HUDEP-2 (cell line): ENCODE data around the gene CRISPLD2.

Experiments used
- DNase-seq, 76 experiments: peaks; one replicate each; lab custom pipeline; 2025; ENCODE audit not compliant: unreplicated experiment in 76 of 76; lab: John Stamatoyannopoulos, UW

CRISPLD2 gene

GRCh38 chr16:84899414-84899813 lies 79.6 kb downstream of the CRISPLD2 start:
- DNase-seq = no peak

- no peak for DNase-seq
These were observed 86.2 kb downstream of the CRISPLD2 start for GRCh38 chr16:84905965-84906460.

DNA sequence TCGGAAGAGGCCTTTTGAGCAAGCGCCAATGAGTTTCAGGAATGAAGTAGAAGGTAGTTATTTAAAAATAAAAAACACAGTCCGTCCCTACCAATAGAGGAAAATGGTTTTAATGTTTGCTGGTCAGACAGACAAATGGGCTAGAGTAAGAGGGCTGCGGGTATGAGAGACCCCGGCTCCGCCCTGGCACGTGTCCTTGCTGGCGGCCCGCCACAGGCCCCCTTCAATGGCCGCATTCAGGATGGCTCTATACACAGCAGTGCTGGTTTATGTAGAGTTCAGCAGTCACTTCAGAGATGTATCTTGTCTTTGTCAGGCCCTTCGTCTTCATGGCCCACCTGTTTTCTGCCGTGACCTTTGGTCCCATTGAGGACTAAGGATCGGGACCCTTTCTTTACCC lies 87.3 kb downstream of the CRISPLD2 start:
- DNase-seq = no peak

GRCh38 chr16:84907575-84907974 lies 87.8 kb downstream of the CRISPLD2 start:
- no peak for DNase-seq

- no peak for DNase-seq
These were observed 89.8 kb downstream of the CRISPLD2 start for GRCh38 chr16:84909476-84910085.

DNA sequence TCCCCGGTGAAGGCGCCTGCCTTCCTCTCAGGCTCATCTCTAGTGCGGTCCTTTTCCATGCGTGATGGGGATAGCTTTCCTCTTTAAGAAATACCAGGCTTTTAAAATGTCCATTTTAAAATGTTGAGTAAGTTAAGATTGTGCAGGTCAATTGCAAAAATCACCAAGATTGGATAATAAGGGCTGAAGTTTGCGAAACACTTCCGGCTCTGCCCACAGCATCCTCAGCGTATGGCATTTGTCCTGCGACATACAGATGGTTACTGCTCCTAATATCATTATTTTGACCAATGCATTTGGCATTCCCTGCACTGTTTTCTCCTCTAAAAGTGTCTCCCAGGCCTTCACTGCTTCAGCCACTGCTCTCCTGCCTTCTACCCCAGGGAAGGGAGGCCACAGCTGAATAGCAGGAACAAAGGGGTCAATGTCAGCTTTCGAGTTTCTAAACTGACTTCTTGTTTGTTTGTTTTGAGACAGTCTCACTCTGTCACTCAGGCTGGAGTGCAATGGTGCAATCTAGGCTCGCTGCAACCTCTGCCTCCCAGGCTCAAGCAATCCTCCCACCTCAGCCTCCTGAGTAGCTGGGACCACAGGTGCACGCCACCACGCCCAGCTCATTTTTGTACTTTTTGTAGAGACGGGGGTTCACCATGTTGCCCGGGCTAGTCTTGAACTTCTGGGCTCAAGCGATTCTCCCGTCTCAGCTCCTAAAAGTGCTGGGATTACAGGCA lies 91.9 kb downstream of the CRISPLD2 start:
- no peak for DNase-seq

- DNase-seq = peak in 21 of 76 experiments; percentile 2 to 43 (median 13)
These were observed 93.5 kb downstream of the CRISPLD2 start for GRCh38 chr16:84913315-84913714.

DNA sequence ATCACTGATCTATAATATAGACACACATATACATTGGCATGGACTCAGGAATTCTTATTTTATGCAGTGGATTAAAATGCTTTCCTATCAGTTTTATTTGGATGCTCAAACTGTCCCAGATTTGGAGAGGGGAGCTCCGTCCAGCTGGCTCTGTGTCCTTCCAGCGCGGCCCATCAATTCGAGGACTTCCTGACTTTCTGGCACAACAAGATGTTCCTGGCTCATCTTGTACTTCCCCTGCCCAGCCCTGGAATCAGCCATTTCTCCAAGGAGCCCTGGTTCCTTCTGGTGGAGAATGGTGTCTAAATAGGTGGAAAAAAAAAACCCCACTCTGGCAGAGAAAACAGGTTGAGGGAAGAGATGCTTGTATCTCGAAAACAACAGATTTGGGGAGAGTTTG lies 94.5 kb downstream of the CRISPLD2 start:
- no peak for DNase-seq

- no peak for DNase-seq
These were observed 96.4 kb downstream of the CRISPLD2 start for GRCh38 chr16:84916178-84916577.

DNA sequence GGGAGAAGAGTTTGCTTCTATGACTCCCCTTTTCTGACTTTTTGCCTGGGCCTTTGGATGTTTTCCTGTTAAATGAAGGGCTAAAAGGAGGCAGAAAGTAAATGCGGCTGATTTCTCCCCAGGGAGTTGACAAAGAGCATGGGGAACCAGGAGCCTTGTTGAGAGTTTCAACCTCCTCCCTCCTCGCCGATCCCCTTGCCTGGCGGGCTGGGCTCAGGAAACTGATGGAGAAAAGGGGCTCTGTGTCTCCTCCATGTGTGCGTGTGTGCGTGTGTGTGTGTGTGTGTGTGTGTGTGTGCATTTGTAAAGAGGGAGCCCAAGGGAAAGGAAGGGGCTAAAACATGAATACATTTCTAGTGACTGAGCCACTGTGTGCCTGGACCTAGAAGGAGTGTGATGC lies 97.1 kb downstream of the CRISPLD2 start:
- DNase-seq = no peak

DNA sequence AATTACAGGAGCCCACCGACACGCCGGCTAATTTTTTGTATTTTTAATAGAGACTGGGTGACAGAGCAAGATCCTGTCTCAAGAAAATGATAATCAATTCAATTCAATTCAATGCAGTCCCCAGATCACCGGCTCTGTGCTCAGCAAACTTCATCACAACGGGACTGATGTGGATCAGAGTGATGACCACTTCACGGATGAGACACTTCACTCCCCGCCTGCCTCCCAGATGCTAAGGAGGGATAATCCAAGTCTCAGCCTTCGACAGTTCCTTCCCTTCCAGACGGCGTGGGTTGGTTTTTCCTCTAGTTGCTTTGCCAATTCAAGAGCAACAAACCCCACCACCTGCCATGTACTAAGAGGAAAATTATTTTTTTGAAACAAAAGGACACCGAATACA lies 97.7 kb downstream of the CRISPLD2 start:
- DNase-seq = no peak

DNA sequence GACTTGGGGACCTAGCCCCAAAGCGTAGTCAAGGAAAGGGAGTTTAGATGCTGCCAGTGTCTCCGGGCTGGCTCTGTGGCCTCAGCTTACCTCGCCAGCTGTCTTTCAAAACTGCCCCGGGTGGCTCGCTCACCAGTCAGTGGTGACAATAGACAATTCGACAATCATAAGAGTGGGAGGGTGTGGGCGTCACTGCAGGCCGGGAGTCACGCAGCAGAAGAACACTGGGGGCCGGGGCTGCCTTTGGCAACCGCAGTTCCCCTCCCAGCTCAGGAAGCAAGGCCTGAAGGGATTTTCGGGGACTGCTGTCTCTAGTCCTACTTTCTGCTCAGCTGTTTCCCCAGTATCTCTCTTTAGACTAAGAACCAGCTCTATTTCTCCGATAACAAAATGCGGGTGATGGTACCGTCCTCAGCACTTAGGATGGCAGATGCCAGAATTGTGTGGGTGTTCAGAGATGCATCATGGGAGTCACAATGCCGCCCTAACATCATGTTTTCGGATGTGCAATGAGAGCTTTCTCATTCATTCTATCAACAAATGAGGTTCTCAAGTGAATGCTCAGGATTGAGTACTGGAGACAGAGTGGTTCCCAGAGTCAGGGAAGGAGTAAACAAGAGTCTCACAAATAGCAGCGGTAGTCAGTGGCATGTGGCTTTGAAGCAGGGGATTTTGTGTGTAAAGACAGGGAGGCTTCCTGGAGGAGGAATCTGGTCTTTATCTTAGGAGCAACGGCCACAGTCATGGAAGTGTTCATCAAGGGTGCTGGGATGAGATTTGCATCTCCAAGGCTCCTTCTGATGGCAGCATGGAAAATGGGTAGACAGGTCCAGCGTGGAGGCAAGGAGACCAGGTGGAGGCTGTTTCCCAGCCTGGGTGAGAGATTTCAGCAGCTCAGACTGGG lies 98.5 kb downstream of the CRISPLD2 start:
- DNase-seq = no peak

DNA sequence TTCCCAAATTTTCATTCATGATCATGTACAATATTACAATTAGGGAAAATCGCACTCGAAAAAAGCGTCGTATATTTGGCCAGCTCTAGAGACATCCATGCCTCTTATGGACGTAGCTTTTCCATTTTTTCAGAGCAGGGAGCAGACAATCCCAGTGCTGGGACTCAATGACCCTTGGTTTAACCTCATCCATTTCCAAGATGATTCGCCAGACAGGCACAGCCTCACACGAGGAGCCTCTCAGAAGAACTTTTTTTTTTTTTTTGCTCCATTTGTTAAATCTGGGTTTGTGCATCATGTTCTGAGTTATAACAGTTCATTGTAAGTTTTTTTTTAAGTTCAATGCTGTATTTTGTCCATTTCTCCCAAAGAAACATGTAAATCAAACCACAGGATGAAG lies 99.5 kb downstream of the CRISPLD2 start:
- no peak for DNase-seq

DNA sequence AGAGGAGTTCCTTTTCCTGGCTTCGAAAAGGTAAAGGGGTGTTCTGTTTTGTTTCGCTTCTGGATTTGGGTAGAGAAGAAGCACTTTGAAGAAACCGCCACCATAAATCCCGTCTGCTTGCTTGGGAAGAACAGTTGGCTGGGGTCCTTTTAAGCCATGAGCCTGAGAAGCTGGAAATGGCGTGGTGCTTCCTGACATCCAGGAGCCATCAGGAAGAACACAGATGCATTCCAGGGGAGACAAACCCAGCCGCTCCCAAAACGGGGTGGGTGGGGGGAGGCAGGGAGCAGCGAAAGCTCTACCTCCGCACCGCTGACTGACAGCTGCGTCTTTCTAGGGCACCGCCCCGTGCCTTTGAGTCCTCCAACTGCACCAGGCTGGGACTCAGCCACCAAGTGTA lies 99.9 kb downstream of the CRISPLD2 start:
- no peak for DNase-seq

DNA sequence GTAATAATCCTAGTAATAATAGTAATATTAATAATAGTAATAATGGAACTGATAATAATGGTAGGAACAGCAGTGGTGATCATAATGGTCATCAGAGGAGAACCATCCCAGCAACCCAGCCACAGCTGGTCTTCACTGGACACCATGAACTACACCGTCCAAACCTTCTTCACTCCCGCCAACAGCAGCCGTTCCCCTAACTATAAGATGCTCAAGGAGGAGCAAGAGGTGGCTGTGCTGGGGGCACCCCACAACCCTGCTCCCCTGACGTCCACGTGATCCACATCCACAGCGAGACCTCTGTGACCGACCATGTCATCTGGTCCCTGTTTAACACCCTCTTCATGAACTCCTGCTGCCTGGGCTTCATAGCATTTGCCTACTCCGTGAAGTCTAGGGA lies 100.5 kb downstream of the CRISPLD2 start:
- DNase-seq = no peak

- DNase-seq = no peak
These were observed 102.8 kb downstream of the CRISPLD2 start for GRCh38 chr16:84922351-84923120.

DNA sequence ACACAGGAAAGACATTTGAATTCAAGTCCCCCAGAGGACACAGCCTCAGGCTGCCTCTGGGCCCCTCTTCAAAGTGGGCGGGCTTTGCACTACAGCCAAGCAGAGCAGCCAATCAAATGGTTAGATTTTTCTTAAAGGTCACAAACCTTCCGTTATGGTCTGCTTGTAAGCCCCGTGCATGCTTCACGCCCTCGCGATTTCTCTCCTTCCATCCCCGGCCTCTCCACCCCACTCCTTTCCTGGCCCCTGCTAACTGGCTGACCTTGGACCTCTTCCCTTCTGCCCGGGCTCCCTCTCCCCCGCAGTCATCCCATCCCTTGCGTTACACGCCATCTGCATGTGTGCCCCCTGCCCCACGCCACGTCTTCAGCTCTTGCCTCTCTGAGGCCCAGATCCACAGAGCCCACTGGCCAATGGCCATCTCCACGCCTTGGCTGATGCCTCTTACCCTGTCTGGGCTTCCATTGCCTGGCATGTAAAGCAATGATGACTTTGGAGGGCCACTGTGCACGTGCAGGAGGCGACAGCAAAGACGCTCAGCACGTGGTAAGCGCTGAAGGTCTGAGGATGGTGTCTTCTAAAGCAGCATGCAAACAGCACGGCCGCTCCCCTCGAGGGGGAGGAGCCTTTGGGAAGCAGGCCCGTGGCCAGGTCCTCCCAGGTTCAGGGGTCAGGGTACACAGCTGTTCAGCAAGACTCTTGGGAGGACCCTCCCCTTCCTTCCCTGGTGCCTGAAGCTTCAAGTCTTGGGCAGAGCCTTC lies 104.7 kb downstream of the CRISPLD2 start:
- DNase-seq = no peak

DNA sequence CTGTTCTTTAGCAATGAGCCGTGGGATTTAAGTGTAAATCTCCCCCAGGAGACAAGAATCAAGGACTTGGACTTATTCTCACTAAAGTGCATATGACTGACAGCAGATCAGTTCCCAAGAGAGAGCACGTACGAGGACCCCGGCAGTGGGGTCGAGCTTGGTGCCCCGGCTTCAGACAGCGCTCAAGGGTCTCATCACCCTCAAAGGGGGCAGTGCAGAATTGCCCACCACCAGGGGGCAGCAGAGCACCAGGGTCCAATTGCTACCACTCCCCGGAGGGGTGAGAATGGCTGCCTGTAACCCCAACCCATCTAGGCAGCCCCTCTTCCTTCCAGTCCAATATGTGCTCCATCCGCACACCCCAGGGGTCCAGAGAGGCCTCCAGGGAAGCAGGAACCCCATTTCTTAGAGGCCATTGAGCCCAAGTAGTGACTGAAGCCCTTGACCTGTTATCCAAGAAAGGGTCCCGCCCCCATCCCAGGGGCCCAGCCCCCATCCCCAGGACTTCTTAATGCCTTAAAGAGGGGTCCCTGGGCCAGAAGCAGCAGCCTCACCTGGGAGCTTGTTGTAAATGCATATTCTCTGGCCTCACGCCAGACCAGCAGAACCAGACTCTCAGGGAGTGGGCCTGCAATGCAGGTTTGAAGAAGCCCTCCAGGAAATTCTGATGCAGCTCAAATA lies 105.4 kb downstream of the CRISPLD2 start:
- peak in 62 of 76 experiments; percentile 3 to 73 (median 41) for DNase-seq

DNA sequence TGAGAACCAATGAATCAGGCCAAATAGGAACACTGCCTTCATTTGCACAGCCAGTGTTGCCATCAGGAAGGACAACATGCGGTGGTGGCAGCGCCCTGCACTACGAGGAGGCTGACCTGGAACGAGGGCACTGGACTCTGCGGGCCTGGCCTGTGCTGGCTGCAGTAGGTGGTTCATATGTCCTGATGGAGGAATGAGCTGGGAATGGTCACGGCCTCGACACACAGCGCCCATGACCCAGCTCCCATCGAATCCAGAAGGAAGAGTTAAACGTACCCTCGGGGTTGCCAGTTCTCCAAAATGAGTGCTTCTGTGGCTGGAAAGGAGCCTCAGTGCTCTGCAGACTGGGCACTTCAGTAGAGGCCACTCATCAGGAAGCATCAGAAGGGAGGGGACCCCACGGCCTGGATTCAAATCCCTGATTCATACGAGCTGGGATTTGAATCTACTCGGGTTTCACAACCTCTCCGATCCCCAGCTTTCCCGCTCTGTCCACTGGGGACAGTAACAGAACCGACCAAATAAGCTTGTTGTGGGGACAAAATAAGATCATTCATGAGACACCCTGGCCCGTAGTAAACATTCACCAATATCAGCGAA lies 106.1 kb downstream of the CRISPLD2 start:
- DNase-seq = no peak
